ENCODE results near the gene VTI1A. TPM values are rescaled to one million over a fixed set of nuclear protein-coding genes. Genes with fewer than 3 reads are reported as not detected.

VTI1A gene
- total RNA-seq, 1 experiment from 2014 or later: 18.1 TPM

DNA sequence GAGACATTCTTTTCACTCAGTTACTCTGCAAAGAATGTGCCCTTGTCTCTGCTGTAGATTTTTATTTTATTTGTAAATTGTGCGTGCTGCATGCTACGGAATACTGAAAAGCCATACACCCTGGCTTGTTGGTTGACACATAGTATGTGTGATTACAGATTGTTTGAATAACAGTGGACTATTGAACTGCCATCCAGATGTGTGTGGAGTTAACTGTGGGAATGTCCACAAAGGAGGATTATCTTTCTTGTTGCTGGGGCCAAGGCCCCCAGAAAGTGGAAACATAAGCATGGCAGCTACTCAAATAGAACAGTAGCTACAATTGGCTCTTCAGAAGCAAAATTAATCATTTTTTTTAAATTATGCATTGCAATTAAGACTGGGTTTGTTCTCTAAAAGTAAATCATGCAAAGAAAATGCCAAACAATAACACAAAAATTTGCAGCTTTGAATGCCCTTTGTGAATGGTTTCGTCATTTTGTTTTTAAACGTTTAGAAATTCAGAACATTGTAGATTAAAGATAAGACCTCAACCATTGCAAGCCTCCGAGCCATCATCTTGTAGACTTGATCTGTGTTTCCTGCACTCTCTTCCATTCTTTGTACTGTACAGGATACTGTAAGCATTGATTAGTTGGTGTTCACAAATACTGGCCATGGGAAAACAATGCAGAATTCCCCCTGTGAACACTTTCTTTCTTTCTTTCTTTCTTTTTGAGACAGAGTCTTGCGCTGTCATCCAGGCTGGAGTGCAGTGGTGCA is 292.8 kb downstream of the VTI1A start:
- Histone ChIP-seq H3K27me3 (ENCODE audit: insufficient read depth, low read depth) (no peaks in the 10 kb centered on the region), H3K9me3 (ENCODE audit: insufficient read depth, low read depth) (no peaks in the 10 kb centered on the region), H3K79me2 (ENCODE audit: low read depth) (no peaks in the 10 kb centered on the region), H3K36me3 (ENCODE audit: low read depth) (no peaks in the 10 kb centered on the region), H3K4me3 (no peak overlapping the region), H4K20me1 (ENCODE audit: insufficient read depth) (no peaks in the 10 kb centered on the region), H3K9me2 (ENCODE audit: insufficient read depth) (no peaks in the 10 kb centered on the region), H2AFZ (no peak overlapping the region), H3K27ac (no peak overlapping the region), H3K4me1 (replicated peaks; ENCODE audit: insufficient read depth) (peaks cover 41% of the 10 kb centered on the region), H3K4me2 (no peak overlapping the region), H3F3A (ENCODE audit: insufficient read depth, low read depth) (peaks cover 30% of the 10 kb centered on the region)
- no peak for DNase-seq
- no TSS peak for BruUV-seq (replicated peaks)
- intact Hi-C loops (cut with micrococcal nuclease; ENCODE audit: unreplicated experiment): loop anchor here (10.0 kb wide), 1 partner anchor 215 kb away; the partner anchor contains the start of gene TCF7L2
- ChIA-PET POLR2A (ENCODE audit: unreplicated experiment) (no interaction called here), CTCF (no interaction called here)
- TF ChIP-seq EZH2 (IDR thresholded peaks at IDR 0.05; ENCODE audit: low read depth): no peak
- TF ChIP-seq, protein P1, sequence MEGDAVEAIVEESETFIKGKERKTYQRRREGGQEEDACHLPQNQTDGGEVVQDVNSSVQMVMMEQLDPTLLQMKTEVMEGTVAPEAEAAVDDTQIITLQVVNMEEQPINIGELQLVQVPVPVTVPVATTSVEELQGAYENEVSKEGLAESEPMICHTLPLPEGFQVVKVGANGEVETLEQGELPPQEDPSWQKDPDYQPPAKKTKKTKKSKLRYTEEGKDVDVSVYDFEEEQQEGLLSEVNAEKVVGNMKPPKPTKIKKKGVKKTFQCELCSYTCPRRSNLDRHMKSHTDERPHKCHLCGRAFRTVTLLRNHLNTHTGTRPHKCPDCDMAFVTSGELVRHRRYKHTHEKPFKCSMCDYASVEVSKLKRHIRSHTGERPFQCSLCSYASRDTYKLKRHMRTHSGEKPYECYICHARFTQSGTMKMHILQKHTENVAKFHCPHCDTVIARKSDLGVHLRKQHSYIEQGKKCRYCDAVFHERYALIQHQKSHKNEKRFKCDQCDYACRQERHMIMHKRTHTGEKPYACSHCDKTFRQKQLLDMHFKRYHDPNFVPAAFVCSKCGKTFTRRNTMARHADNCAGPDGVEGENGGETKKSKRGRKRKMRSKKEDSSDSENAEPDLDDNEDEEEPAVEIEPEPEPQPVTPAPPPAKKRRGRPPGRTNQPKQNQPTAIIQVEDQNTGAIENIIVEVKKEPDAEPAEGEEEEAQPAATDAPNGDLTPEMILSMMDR (conservative IDR thresholded peaks at IDR 0.05): no peak

DNA sequence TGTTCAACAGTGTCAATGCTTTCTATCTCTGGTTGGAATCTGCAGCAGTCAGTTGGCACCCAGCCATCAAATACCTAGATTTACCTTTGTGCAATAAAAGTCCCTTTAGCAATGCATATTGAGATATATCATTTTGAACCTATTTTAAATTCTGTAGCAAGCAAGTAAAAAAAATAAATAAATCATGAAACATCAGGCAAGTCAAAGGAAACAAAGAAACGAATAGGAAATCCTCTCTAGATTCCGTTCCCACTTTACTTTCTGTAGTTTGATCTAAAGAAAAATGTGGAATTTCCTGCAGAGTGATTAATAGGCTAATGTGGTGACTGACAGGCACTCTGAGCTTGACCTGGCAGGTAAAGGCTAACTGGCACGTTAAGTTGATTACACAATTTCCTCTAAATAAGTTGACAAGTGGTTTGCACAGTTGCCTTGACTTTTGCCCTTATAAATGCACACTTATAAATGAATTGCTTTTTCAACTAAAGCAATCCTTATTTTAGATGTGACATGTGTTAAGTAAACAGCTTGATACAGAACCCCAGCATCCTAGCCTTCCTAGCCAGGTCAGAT is 294.9 kb downstream of the VTI1A start:
- no peak overlapping the region for H2AFZ ChIP-seq
- H3K36me3 ChIP-seq (ENCODE audit: low read depth): no peaks in the 10 kb centered on the region
- ChIA-PET POLR2A (ENCODE audit: unreplicated experiment) (interaction anchor here (0.6 to 0.7 kb wide), 2 partner anchors 69 to 1089 kb away, joined by 4 to 6 read pairs; no protein-coding TSS in a partner anchor), CTCF (no interaction called here)
- no peak for TF ChIP-seq EZH2 (IDR thresholded peaks at IDR 0.05; ENCODE audit: low read depth)
- TF ChIP-seq, protein P1 (conservative IDR thresholded peaks at IDR 0.05): no peak
- H3K9me2 ChIP-seq (ENCODE audit: insufficient read depth): no peaks in the 10 kb centered on the region
- H3F3A ChIP-seq (ENCODE audit: insufficient read depth, low read depth): peaks cover 30% of the 10 kb centered on the region
- DNase-seq: peak; percentile 27 to 91
- H4K20me1 ChIP-seq (ENCODE audit: insufficient read depth): no peaks in the 10 kb centered on the region
- BruUV-seq (replicated peaks): no TSS peak
- peak overlapping the region; percentile 78 for H3K27ac ChIP-seq
- peak overlapping the region; percentile 63 for H3K4me2 ChIP-seq
- peaks cover 41% of the 10 kb centered on the region for H3K4me1 ChIP-seq (replicated peaks; ENCODE audit: insufficient read depth)
- no peak overlapping the region for H3K4me3 ChIP-seq
- no peaks in the 10 kb centered on the region for H3K79me2 ChIP-seq (ENCODE audit: low read depth)
- intact Hi-C loops (cut with micrococcal nuclease; ENCODE audit: unreplicated experiment): loop anchor here (1.0 to 10.0 kb wide), 3 partner anchors 24 to 213 kb away; partner anchors contain the start of gene TCF7L2
- no peaks in the 10 kb centered on the region for H3K27me3 ChIP-seq (ENCODE audit: insufficient read depth, low read depth)
- no peaks in the 10 kb centered on the region for H3K9me3 ChIP-seq (ENCODE audit: insufficient read depth, low read depth)

DNA sequence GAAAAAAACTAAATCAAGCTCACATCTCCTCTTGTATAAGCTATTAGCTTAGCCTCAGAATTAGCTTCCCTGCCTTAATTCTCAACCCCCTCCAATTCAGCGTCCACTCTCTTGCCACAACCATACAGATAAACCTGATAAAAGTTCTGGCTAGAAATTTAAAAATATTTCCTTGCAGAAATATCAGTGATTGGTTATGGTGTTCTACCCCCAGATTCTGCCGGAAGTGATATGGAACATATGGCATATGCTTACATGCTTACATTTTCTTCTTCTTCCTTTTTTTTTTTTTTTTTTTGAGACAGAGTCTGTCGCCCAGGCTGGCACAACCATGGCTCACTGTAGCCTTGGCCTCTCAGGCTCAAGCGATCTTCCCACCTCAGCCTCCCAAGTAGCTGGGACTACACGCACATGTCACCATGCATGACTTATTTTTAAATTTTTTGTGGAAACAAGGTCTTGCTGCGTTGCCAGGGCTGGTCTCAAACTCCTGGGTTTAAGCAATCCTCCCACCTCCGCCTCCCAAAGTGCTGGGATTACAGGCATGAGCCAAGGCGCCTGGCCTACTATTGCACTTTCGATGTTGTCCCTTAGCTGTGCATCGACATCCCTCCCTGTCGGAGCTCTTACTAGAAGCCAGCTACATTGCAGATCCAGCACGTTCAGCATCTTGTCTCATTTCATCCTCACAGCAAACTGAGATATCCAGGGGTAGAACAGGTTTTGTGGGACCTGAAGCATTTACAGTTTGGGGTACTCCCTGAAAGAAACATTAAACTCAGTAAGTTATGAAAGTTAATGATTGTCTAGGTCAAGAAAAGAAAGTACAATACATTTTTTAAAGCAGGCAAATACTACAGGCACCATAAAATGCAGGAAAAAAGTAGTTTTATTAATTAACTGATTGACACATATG is 297.4 kb downstream of the VTI1A start:
- no peaks in the 10 kb centered on the region for H3K36me3 ChIP-seq (ENCODE audit: low read depth)
- H4K20me1 ChIP-seq (ENCODE audit: insufficient read depth): no peaks in the 10 kb centered on the region
- TF ChIP-seq EZH2 (IDR thresholded peaks at IDR 0.05; ENCODE audit: low read depth): no peak
- TF ChIP-seq, protein P1 (conservative IDR thresholded peaks at IDR 0.05): no peak
- CTCF ChIA-PET: no interaction called here
- H3K4me1 ChIP-seq (replicated peaks; ENCODE audit: insufficient read depth): peaks cover 41% of the 10 kb centered on the region
- DNase-seq: no peak
- POLR2A ChIA-PET (ENCODE audit: unreplicated experiment): interaction anchor here (0.7 kb wide), 1 partner anchor 573 kb away, joined by 3 read pairs; no protein-coding TSS in a partner anchor
- H3K4me3 ChIP-seq: no peak overlapping the region
- H3K27me3 ChIP-seq (ENCODE audit: insufficient read depth, low read depth): no peaks in the 10 kb centered on the region
- H3F3A ChIP-seq (ENCODE audit: insufficient read depth, low read depth): peaks cover 30% of the 10 kb centered on the region
- H3K9me3 ChIP-seq (ENCODE audit: insufficient read depth, low read depth): no peaks in the 10 kb centered on the region
- no TSS peak for BruUV-seq (replicated peaks)
- intact Hi-C loops (cut with micrococcal nuclease; ENCODE audit: unreplicated experiment): loop anchor here (10.0 kb wide), 1 partner anchor 210 kb away; the partner anchor contains the start of gene TCF7L2
- no peak overlapping the region for H2AFZ ChIP-seq
- H3K9me2 ChIP-seq (ENCODE audit: insufficient read depth): no peaks in the 10 kb centered on the region
- H3K27ac ChIP-seq: no peak overlapping the region
- H3K4me2 ChIP-seq: 0 out of 2 replicates have a peak overlapping the region, but pooled peaks have one; percentile 16
- no peaks in the 10 kb centered on the region for H3K79me2 ChIP-seq (ENCODE audit: low read depth)
